ENCODE data around the gene CSMD2.
"Not testable (repeated sequence)": the region's sequence is repeated elsewhere in the genome, so short reads cannot be mapped to it uniquely, and the experiment has no call there.

CSMD2 gene

DNA sequence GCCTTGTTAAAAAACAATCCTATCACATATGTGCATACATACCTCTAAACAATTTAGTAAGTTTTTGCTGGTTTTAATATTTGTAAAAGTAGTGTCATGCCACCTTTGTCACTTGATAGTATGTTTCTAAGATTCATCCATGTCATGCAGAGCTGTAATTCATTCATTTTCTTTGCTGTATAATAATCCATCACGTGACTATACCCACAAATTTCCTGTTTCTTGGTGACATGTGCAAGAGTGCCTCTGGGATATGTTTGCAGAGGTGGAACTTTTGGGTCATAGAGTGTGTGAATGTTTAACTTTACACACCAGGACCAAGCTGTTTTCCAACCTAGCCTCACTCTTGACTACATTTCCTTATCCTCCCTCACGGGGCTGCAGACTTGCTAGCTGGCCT is 629.7 kb downstream of the CSMD2 start:
- Mint-ChIP-seq H3K4me3 (no peak overlapping the region), H3K27ac (no peak overlapping the region), H3K4me1 (no peaks in the 10 kb centered on the region), H3K36me3 (no peaks in the 10 kb centered on the region), H3K27me3 (peaks cover 3% of the 10 kb centered on the region), H3K9me3 (no peaks in the 10 kb centered on the region)
- no peak for DNase-seq
- CTCF ChIA-PET: no interaction called here

DNA sequence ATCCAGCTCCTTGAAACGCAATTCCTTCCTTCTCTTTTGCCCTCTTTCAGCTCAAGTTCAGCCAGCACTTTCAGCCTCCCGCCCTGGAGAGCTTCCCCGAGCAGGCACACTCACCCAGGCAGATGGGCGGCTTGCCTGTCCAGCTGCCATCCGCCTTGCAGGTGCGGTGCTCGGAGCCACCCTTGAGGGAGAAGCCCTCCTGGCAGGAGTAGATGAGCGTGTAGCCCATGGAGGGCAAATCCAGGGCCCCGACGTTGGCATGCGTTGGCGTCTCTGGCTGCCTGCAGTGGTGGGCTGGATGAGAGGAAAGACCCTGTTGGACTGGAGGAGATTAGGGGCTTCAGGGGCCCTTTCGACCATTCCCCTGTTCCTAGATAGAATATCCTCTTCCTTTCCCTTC is 632.1 kb downstream of the CSMD2 start:
- H3K4me1 Mint-ChIP-seq: no peaks in the 10 kb centered on the region
- no peaks in the 10 kb centered on the region for H3K9me3 Mint-ChIP-seq
- H3K27me3 Mint-ChIP-seq: peaks cover 8% of the 10 kb centered on the region
- no peak overlapping the region for H3K27ac Mint-ChIP-seq
- H3K4me3 Mint-ChIP-seq: no peak overlapping the region
- DNase-seq: no peak
- CTCF ChIA-PET: no interaction called here
- no peaks in the 10 kb centered on the region for H3K36me3 Mint-ChIP-seq

DNA sequence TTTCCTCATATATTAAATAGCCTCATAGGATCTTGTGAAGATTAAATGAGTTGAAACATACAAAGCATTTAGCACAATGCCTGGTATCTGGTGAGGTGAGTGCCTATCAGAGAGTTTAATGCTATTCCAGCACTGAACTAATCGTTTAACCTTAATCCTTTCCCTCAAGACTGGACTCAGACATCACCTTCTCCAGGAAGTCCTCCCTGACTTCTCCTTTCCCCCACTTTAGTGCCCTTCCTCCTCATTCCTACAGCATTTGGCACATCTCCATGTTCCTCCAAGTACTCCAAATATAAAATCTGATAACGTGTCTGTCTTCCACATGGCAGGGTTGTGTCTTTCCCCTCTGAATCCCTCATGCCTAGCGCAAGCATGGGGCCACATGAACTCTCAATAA is 632.8 kb downstream of the CSMD2 start:
- no peaks in the 10 kb centered on the region for H3K9me3 Mint-ChIP-seq
- no peaks in the 10 kb centered on the region for H3K4me1 Mint-ChIP-seq
- H3K4me3 Mint-ChIP-seq: no peak overlapping the region
- DNase-seq: no peak
- H3K27ac Mint-ChIP-seq: no peak overlapping the region
- CTCF ChIA-PET: no interaction called here
- peaks cover 10% of the 10 kb centered on the region for H3K27me3 Mint-ChIP-seq
- no peaks in the 10 kb centered on the region for H3K36me3 Mint-ChIP-seq

DNA sequence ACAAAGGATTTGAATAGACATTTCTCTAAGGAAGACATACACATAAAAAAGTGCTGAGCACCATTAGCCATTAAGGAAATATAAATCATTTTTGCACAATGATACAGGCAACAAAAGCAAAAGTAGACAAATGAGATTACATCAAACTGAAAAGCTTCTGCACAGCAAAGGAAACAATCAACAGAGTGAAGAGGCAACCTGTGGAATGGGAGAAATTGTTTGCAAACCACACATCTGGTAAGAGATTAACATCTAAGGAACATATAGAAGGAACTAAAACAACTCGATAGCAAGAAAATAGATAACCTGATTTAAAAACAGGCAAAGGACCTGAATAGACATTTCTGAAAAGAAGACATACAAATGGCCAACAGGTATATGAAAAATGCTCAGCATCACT is 635.1 kb downstream of the CSMD2 start:
- peaks cover 10% of the 10 kb centered on the region for H3K27me3 Mint-ChIP-seq
- H3K4me3 Mint-ChIP-seq: no peak overlapping the region
- no peak for DNase-seq
- H3K27ac Mint-ChIP-seq: no peak overlapping the region
- H3K9me3 Mint-ChIP-seq: no peaks in the 10 kb centered on the region
- H3K36me3 Mint-ChIP-seq: no peaks in the 10 kb centered on the region
- no peaks in the 10 kb centered on the region for H3K4me1 Mint-ChIP-seq
- CTCF ChIA-PET: no interaction called here

DNA sequence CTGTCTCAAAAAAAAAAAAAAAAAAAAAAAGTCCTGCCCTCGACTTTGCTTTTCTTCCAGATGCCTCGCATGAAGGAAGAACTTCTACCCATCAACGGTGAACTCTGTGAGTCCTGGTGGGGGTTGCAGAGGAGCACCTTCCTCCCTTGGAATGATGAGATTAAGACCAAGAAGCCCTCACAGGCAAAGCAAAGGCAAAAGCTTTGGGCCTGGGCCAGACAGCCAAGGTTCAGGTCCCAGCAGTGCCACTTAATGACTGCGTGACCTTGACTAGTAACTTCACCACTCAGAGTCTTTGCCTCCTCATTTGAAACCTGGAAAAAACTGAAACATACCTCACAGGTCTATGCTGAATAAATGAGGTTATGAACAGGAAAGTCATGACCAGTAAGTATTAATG is 637.1 kb downstream of the CSMD2 start:
- DNase-seq: no peak
- Mint-ChIP-seq H3K4me1 (no peaks in the 10 kb centered on the region), H3K27ac (no peak overlapping the region), H3K9me3 (no peaks in the 10 kb centered on the region), H3K4me3 (no peak overlapping the region), H3K27me3 (peaks cover 13% of the 10 kb centered on the region), H3K36me3 (no peaks in the 10 kb centered on the region)
- CTCF ChIA-PET: no interaction called here

DNA sequence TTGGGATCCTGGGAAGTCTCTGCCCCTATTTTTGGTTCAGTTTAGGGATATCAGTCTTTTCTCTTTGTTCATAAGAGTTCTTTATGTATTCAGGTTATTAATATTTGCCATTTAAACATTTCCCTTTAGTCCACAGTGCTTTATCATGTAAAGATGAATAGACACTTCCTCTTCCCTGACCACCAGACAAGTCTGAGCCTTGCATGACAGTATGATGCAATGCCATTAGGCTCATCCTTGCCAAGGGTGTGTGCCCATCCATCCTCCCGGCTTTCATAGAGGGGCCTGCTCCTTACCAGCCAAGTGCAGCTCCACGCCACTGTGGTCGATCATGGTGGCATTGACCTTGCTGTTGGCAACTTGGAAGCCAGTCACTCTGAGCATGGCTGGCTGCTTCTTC is 640.4 kb downstream of the CSMD2 start:
- H3K4me1 Mint-ChIP-seq: no peaks in the 10 kb centered on the region
- no peaks in the 10 kb centered on the region for H3K36me3 Mint-ChIP-seq
- peaks cover 17% of the 10 kb centered on the region for H3K27me3 Mint-ChIP-seq
- H3K9me3 Mint-ChIP-seq: no peaks in the 10 kb centered on the region
- CTCF ChIA-PET: no interaction called here
- H3K4me3 Mint-ChIP-seq: no peak overlapping the region
- DNase-seq: no peak
- H3K27ac Mint-ChIP-seq: no peak overlapping the region

DNA sequence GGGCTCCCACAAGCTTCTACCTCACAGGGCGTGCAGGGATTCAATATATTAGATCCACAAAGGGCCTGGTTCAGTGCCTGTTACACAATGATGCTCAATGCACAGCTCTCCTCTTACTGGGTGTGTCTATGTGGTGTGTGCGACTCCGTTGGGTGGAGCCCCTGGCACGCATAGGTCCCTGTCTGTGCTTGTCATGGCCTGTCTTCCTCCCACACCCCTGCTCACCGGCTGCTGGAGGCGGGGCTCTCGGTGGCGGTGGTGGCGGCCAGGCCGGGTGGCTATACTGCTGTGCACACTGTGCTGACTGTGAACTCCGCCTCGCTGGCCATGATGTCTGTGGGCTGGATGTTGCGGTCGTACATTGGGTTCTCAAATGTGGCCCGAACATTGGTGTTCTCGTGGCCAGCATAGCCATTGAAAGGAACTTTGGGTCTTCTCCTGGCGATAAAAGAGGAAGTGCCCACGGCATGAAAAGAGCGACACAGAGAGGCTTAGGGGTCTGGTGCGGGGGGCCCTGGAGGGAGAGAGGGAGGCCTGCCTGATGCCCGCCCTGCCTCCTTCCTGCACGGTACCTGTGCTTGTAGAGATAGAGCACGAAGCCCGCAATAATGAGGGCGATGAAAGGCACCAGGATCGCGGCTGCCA is 645.7 kb downstream of the CSMD2 start:
- Mint-ChIP-seq H3K27ac (no peak overlapping the region), H3K27me3 (peaks cover 18% of the 10 kb centered on the region), H3K4me1 (no peaks in the 10 kb centered on the region), H3K9me3 (no peaks in the 10 kb centered on the region), H3K4me3 (no peak overlapping the region), H3K36me3 (no peaks in the 10 kb centered on the region)
- DNase-seq: no peak
- CTCF ChIA-PET: no interaction called here

DNA sequence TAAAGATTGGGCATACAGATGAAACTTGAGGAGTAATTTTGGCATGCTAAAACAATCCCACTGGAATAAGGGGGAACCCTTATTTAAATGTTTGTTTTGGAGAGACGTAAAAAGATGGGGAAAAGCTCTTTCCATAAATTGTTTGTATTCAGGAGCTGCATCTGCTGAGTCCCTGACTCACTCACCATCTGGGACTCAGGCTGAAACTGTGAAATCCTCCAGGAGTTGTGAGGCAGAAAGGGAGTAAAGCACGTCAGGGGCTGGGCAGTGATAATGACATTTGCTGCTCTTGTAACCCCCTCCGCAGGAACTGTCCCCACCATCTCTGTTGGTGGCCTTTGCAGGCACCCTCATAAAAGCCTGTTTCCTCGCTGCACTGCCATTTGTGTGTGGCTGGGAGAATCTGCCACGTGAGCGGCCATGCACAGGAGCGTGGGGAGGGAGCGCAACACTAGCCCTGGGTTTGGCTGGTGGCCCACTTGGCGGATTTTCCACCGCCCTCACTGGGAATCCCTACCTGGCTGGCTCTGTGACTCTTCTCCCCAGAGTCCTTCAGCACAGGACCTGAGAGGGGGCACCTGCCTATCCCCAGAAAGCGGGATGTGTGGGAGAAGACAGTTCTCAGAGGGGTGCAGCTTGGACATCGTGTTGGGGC is 647.3 kb downstream of the CSMD2 start:
- no peaks in the 10 kb centered on the region for H3K9me3 Mint-ChIP-seq
- CTCF ChIA-PET: no interaction called here
- H3K36me3 Mint-ChIP-seq: no peaks in the 10 kb centered on the region
- H3K27me3 Mint-ChIP-seq: peaks cover 18% of the 10 kb centered on the region
- no peak overlapping the region for H3K4me3 Mint-ChIP-seq
- no peaks in the 10 kb centered on the region for H3K4me1 Mint-ChIP-seq
- DNase-seq: no peak
- H3K27ac Mint-ChIP-seq: no peak overlapping the region

DNA sequence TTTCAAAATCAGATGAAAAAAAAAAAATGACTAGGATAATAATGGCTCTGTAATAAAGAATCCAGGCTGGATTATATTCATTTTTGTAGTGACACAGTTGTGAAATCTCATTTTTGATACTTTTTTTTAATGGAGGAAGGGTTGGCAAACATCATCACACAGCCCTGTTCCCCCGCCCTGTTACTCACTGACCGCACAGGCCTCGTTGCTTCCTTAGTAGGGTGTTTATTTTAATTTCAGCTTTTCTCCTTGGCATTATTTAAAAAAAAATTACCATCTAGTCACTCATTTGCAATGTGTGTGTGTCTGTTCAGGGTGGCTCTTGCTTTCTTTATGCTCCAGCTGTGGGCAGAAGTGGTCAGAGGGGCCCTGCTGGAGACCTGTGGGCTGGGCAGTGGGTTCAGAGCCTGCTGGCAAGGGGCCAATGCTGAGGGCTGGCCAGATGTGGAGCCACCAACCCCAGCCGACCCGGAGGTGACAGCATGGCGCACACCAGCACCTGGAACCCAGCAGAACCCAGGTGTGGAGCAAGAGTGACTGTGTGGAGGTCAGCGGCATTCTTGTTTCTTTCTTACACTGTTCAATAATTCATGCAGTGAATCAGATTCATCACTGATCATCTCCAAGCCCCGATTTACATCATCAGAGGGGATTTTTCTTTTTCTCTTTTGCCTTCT is 648.0 kb downstream of the CSMD2 start:
- Mint-ChIP-seq H3K9me3 (no peaks in the 10 kb centered on the region), H3K27ac (no peak overlapping the region), H3K36me3 (no peaks in the 10 kb centered on the region), H3K4me3 (no peak overlapping the region), H3K4me1 (no peaks in the 10 kb centered on the region), H3K27me3 (peaks cover 18% of the 10 kb centered on the region)
- no peak for DNase-seq
- CTCF ChIA-PET: no interaction called here

DNA sequence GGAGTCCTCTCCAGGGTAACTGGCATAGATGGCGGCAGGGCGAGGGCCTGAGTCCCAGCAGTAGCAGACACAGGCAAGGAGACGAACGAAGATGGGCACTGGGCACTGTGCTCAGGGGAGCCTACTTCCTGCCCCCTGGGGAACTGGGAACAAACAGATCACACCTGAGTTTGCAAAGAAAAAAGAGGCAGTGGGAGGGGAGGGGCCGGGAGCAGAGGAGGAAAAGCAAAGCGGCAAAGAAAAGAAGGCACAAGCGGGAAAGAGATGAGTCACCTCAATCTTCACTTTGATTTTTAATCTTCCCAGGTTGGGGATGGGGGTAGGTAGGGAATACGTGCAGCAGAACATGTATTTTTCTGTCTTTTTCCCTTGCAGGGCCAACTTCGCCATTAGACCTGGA is 648.6 kb downstream of the CSMD2 start:
- H3K27me3 Mint-ChIP-seq: peaks cover 17% of the 10 kb centered on the region
- H3K27ac Mint-ChIP-seq: no peak overlapping the region
- H3K9me3 Mint-ChIP-seq: no peaks in the 10 kb centered on the region
- H3K36me3 Mint-ChIP-seq: no peaks in the 10 kb centered on the region
- H3K4me1 Mint-ChIP-seq: no peaks in the 10 kb centered on the region
- no peak overlapping the region for H3K4me3 Mint-ChIP-seq
- CTCF ChIA-PET: no interaction called here
- DNase-seq: no peak

DNA sequence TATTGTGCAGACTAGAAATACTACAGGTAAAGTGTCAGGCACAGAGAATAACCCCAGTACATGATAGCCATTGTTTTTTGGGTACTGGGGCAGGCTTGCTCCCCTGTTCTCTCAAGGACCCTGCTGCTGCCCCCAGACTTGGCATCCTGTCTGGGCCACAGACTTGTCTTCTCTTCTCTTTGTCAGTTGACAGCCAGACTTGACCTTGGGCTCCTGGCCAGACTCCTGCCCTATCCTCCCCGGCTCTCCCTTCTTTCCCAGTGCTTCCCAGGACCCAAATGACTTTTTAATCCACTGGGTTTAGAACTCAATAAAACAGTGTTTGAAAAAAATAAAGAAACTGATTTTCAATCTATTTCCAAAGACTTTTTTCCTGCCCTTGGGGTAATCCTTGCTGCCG is 649.4 kb downstream of the CSMD2 start:
- Mint-ChIP-seq H3K4me1 (no peaks in the 10 kb centered on the region), H3K9me3 (no peaks in the 10 kb centered on the region), H3K27ac (no peak overlapping the region), H3K27me3 (peaks cover 12% of the 10 kb centered on the region), H3K36me3 (no peaks in the 10 kb centered on the region), H3K4me3 (no peak overlapping the region)
- no peak for DNase-seq
- CTCF ChIA-PET: no interaction called here

DNA sequence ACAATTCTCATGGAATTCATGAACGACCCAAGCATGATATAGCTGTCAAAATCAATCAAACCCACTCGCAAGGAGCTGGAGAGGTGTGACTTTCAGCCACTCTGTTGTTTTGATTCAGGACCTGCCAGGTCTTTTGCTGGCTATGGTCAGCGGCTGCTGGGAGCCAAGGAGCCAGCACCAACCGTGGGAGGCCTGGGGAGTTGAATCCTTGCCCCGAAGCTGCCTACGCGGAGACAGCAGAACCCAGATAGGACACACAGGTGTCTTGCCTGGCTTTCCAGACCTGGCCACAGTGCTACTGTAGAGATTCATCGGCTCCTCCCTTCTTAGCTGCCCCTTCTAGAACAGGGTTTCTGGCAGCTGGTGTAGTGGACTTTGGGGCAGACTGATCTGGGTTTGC is 649.9 kb downstream of the CSMD2 start:
- H3K36me3 Mint-ChIP-seq: no peaks in the 10 kb centered on the region
- H3K4me3 Mint-ChIP-seq: no peak overlapping the region
- H3K9me3 Mint-ChIP-seq: no peaks in the 10 kb centered on the region
- CTCF ChIA-PET: no interaction called here
- H3K4me1 Mint-ChIP-seq: no peaks in the 10 kb centered on the region
- H3K27me3 Mint-ChIP-seq: peaks cover 12% of the 10 kb centered on the region
- no peak for DNase-seq
- H3K27ac Mint-ChIP-seq: no peak overlapping the region

DNA sequence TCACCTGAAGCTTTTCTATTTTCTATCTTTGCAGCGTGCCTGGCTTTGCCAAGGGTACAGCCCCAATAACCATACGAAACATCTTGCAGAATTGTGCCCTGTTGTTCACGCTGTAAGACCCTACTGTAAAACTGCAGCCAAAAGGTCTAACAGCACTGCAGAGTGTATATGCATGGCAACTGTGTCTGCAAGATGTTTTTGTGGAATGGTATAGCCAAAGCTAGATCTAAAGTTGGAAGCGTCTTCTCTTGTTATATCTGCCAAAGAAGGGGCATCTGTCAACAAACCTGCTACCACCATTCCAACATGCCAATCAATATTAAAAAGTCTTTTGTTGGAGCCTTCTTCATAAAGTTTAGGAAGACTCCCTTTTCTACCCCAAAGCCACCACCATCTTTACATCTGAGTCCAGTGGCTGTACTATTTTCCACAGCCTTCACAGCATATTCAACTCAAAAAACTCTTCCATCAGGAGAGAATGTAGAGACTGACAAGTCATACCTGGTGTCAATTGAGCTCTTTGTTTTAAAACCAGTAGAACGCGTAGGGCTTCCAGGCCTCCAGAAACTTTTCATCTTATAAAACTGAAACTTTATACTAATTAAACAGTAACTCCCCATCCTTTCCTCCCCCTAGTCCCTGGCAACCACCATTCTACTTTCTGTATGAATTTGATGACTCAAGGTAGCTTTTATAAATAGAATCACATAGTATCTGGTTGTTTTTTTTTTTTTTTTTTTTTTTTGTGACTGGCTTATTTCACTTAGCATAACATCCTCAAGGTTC is 652.6 kb downstream of the CSMD2 start:
- Mint-ChIP-seq H3K36me3 (no peaks in the 10 kb centered on the region), H3K27me3 (peaks cover 12% of the 10 kb centered on the region), H3K4me1 (no peaks in the 10 kb centered on the region), H3K27ac (no peak overlapping the region), H3K4me3 (no peak overlapping the region), H3K9me3 (no peaks in the 10 kb centered on the region)
- CTCF ChIA-PET: no interaction called here
- DNase-seq: no peak

DNA sequence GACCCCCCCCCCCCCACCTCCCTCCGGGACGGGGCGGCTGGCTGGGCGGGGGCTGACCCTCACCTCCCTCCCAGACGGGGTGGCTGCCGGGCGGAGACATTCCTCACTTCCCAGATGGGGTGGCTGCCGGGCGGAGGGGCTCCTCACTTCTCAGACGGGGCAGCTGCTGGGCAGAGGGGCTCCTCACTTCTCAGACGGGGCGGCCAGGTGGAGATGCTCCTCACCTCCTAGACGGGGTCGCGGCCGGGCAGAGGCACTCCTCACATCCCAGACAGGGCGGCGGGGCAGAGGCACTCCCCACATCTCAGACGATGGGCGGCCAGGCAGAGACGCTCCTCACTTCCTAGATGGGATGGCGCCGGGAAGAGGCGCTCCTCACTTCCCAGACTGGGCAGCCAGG is 655.8 kb downstream of the CSMD2 start:
- H3K36me3 Mint-ChIP-seq, H3K4me3 Mint-ChIP-seq, DNase-seq, H3K4me1 Mint-ChIP-seq, H3K9me3 Mint-ChIP-seq, H3K27ac Mint-ChIP-seq, H3K27me3 Mint-ChIP-seq, CTCF ChIA-PET: not testable (repeated sequence)

DNA sequence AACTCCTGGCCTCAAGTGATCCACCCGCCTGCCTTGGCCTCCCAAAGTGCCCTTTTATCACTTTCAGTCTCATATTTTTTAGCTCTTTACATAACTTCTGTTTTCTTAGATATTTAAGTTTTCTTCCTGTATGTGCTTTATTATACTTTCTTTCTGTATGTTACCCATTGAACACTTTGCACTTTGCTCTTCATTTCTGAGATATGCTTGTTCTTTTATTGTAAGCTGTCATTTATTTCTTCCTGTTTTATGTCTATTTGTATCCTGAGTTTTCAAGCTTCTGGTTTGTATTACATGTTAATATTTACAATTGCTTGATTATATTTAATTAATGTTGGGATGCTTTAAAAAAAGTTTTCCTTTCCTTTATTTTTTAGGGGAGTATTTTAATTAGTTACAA is 656.9 kb downstream of the CSMD2 start:
- CTCF ChIA-PET: no interaction called here
- H3K27ac Mint-ChIP-seq: no peak overlapping the region
- H3K4me3 Mint-ChIP-seq: no peak overlapping the region
- no peaks in the 10 kb centered on the region for H3K36me3 Mint-ChIP-seq
- no peak for DNase-seq
- no peaks in the 10 kb centered on the region for H3K4me1 Mint-ChIP-seq
- no peaks in the 10 kb centered on the region for H3K9me3 Mint-ChIP-seq
- H3K27me3 Mint-ChIP-seq: no peaks in the 10 kb centered on the region
